K562 (cell line): Measurements from ENCODE around the gene NRM. TPM values are rescaled to one million over a fixed set of nuclear protein-coding genes. Genes with fewer than 3 reads are reported as not detected.

Experiments used
- CCNT2 ChIP-seq: IDR thresholded peaks from 2 replicates; pipeline ENCODE4 v1.6.1; 2011; ENCODE audit warnings: borderline replicate concordance, low read depth, mild to moderate bottlenecking, moderate library complexity, mixed read lengths, low read length; ENCODE audit not compliant: insufficient read length; ENCODE audit errors: extremely low read depth
- HDGF ChIP-seq: fragments of 450-650 bp; IDR thresholded peaks from 2 replicates; pipeline ENCODE4 v1.6.1; 2016
- JUN ChIP-seq, 2 experiments: sonication (generic) in 1 of 2; formaldehyde crosslinking in 1 of 2; IDR thresholded peaks; 2 replicates each; pipeline versions ENCODE4 v1.6.1 to v1.8.0; 2012 to 2022; ENCODE audit warnings: borderline replicate concordance in 2 of 2, mild to moderate bottlenecking in 2 of 2, improper control_type of control experiment in 1 of 2, low read depth in 1 of 2, low read length in 1 of 2, missing genetic modification reagents in 1 of 2
- KLF16 ChIP-seq: IDR thresholded peaks from 2 replicates; pipeline ENCODE4 v1.6.1; 2016; ENCODE audit warnings: antibody characterized with exemption
- L3MBTL2 ChIP-seq: fragments of 450-650 bp; IDR thresholded peaks from 2 replicates; pipeline ENCODE4 v1.6.1; 2016; ENCODE audit warnings: mild to moderate bottlenecking, moderate library complexity
- MAZ ChIP-seq, 2 experiments: fragments of 450-650 bp in 1 of 2; sonication (generic) in 1 of 2; formaldehyde crosslinking; IDR thresholded peaks in 1 of 2; conservative IDR thresholded peaks in 1 of 2; 2 replicates each; pipeline versions ENCODE4 v1.4.0 to v1.5.0; 2020; ENCODE audit warnings: mild to moderate bottlenecking in 1 of 2, missing genetic modification reagents in 1 of 2
- NCOA6 ChIP-seq: fragments of 450-650 bp; IDR thresholded peaks from 2 replicates; pipeline ENCODE4 v1.6.1; 2017; ENCODE audit warnings: mild to moderate bottlenecking
- NFE2 ChIP-seq: IDR thresholded peaks from 2 replicates; pipeline ENCODE4 v1.6.1; 2014; ENCODE audit warnings: antibody characterized with exemption, low read depth
- NR3C1 ChIP-seq: sonication (generic); formaldehyde crosslinking; IDR thresholded peaks from 2 replicates; pipeline ENCODE4 v1.8.1; 2022; ENCODE audit warnings: missing genetic modification reagents
- RBM14 ChIP-seq: fragments of 200-400 bp; formaldehyde crosslinking; IDR thresholded peaks from 2 replicates; pipeline ENCODE4 v1.6.1; 2018; ENCODE audit warnings: low read depth, mild to moderate bottlenecking, low read length, moderate library complexity, borderline replicate concordance; ENCODE audit not compliant: insufficient read depth
- RHOXF2B ChIP-seq: fragments of 250-450 bp; sonication (Bioruptor Pico); conservative IDR thresholded peaks from 2 replicates; pipeline ENCODE4 v1.5.1; 2021
- RUNX1 ChIP-seq: sonication (generic); IDR thresholded peaks from 2 replicates; pipeline ENCODE4 v1.6.1; 2016; ENCODE audit warnings: antibody characterized with exemption, low read depth
- SAP30 ChIP-seq: fragments of 200-600 bp; sonication (generic); IDR thresholded peaks from 2 replicates; pipeline ENCODE4 v1.6.1; 2012; ENCODE audit warnings: borderline replicate concordance, low read depth, mild to moderate bottlenecking, moderate library complexity, low read length, control low read depth, inconsistent platforms; ENCODE audit not compliant: insufficient read depth, poor library complexity, severe bottlenecking
- WHSC1 ChIP-seq: IDR thresholded peaks from one replicate; pipeline ENCODE4 v1.6.1; 2012; ENCODE audit warnings: low read length, control low read depth, inconsistent platforms
- YY1 ChIP-seq, 3 experiments: IDR thresholded peaks; 2 replicates each; pipeline ENCODE4 v1.6.1; 2011; ENCODE audit warnings: low read length in 2 of 3, mild to moderate bottlenecking in 2 of 3, moderate library complexity in 2 of 3, borderline replicate concordance in 1 of 3, control low read depth in 1 of 3, low read depth in 1 of 3; ENCODE audit not compliant: insufficient read depth in 3 of 3, insufficient replicate concordance in 2 of 3, control insufficient read depth in 1 of 3, insufficient read length in 1 of 3; ENCODE audit errors: extremely low read depth in 1 of 3
- ZNF212 ChIP-seq: fragments of 450-650 bp; formaldehyde crosslinking; IDR thresholded peaks from 2 replicates; pipeline ENCODE4 v1.4.0; 2020; ENCODE audit warnings: mild to moderate bottlenecking
- polyA plus RNA-seq, 8 experiments: library from polyadenylated mRNA; depleted of rRNA in 4 of 8; stranded (reverse) in 5 of 8; unstranded in 3 of 8; fragments of >200 nt; fragmentation: Nextera tagmentation in 2 of 8; fragmentation: Illumina TruSeq in 1 of 8; extraction: Ambion mirVana in 2 of 8; extraction: Trizol in 1 of 8; gene quantifications; 2 replicates each; pipeline versions ENCODE4 v1.2.1 to v1.2.3, GENCODE V29; 2011 to 2014; ENCODE audit warnings: inconsistent platforms in 1 of 8, missing spikeins in 1 of 8
- total RNA-seq, 7 experiments: library from RNA; depleted of rRNA in 6 of 7; stranded (reverse); fragments of >200 nt in 6 of 7; fragmentation: Illumina TruSeq in 2 of 7; extraction: Trizol in 2 of 7; gene quantifications; 2 replicates each; pipeline versions ENCODE4 v1.2.1 to v1.2.3, GENCODE V29; 2011 to 2021; ENCODE audit warnings: low replicate concordance in 1 of 7
- TF ChIP-seq, protein P1 (sequence below): fragments of 250-450 bp; sonication (Bioruptor Pico); IDR thresholded peaks from 2 replicates; pipeline ENCODE4 v1.9.0; 2021; ENCODE audit warnings: mild to moderate bottlenecking, inconsistent platforms
- TF ChIP-seq, protein P2 (sequence below): sonication (generic); formaldehyde crosslinking; IDR thresholded peaks from 2 replicates; pipeline ENCODE4 v1.8.1; 2023; ENCODE audit warnings: mild to moderate bottlenecking, missing genetic modification reagents
- TF ChIP-seq, protein P3 (sequence below): fragments of 450-650 bp; formaldehyde crosslinking; conservative IDR thresholded peaks from 2 replicates; pipeline ENCODE4 v1.4.0; 2022; ENCODE audit warnings: mild to moderate bottlenecking, missing genetic modification characterization

The NRM gene
- total and polyA plus RNA-seq, 9 of the 15 experiments (the other 6 are each of a cell fraction or from before 2014, with no cell fraction given), result 9.7 to 58.2 (median 18.1) TPM

DNA sequence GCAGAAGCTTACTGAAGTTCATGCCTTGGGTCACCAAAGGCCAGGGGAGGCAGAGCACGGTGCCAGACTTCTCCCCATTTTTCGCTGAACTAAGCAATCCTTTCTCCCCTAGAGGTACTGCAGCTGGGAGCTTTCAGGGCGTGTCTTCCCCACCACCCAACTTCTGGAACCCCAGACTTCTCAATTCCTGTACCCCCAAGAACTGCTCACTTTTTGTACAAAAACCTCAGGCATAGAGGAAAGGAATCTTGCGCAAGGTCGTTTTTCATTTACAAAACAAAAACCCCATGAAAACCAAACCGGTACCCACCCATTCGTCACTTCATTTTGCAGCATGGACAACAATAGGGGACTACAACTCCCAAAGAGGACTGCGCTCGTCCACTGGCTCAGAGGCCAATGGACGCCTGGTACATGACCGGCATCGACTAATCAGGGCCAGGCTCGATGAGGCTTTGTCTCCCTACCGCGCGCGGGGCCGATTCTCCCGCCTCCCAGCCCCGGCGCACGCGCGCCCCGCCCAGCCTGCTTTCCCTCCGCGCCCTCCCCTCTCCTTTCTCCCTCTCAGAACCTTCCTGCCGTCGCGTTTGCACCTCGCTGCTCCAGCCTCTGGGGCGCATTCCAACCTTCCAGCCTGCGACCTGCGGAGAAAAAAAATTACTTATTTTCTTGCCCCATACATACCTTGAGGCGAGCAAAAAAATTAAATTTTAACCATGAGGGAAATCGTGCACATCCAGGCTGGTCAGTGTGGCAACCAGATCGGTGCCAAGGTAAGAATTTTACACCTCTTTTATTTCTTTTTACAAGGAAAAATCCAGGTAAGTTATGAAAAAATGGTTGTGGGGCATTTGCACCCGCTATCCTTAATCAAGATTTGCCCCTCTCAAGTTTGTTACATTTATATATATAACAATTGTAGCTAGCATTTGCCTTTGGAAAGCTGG is 29.3 kb upstream of the NRM start, which contains the start of gene TUBB (continued):
- TF ChIP-seq, protein P1, sequence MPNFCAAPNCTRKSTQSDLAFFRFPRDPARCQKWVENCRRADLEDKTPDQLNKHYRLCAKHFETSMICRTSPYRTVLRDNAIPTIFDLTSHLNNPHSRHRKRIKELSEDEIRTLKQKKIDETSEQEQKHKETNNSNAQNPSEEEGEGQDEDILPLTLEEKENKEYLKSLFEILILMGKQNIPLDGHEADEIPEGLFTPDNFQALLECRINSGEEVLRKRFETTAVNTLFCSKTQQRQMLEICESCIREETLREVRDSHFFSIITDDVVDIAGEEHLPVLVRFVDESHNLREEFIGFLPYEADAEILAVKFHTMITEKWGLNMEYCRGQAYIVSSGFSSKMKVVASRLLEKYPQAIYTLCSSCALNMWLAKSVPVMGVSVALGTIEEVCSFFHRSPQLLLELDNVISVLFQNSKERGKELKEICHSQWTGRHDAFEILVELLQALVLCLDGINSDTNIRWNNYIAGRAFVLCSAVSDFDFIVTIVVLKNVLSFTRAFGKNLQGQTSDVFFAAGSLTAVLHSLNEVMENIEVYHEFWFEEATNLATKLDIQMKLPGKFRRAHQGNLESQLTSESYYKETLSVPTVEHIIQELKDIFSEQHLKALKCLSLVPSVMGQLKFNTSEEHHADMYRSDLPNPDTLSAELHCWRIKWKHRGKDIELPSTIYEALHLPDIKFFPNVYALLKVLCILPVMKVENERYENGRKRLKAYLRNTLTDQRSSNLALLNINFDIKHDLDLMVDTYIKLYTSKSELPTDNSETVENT (CRISPR knock-in tag), result peak; percentile 94
- TF ChIP-seq KLF16, result no peak
- no peak for TF ChIP-seq JUN (IDR thresholded peaks at IDR 0.05; ENCODE audit: borderline replicate concordance, low read depth, low read length)
- no peak for TF ChIP-seq JUN (CRISPR knock-in tag; IDR thresholded peaks at IDR 0.05; ENCODE audit: borderline replicate concordance)
- 0 out of 2 replicates have a peak, but pooled peaks have one; percentile 26 for TF ChIP-seq NFE2
- peak; percentile 42 for TF ChIP-seq SAP30
- TF ChIP-seq RBM14, result no peak
- TF ChIP-seq CCNT2, result peak; percentile 62
- TF ChIP-seq, protein P2, sequence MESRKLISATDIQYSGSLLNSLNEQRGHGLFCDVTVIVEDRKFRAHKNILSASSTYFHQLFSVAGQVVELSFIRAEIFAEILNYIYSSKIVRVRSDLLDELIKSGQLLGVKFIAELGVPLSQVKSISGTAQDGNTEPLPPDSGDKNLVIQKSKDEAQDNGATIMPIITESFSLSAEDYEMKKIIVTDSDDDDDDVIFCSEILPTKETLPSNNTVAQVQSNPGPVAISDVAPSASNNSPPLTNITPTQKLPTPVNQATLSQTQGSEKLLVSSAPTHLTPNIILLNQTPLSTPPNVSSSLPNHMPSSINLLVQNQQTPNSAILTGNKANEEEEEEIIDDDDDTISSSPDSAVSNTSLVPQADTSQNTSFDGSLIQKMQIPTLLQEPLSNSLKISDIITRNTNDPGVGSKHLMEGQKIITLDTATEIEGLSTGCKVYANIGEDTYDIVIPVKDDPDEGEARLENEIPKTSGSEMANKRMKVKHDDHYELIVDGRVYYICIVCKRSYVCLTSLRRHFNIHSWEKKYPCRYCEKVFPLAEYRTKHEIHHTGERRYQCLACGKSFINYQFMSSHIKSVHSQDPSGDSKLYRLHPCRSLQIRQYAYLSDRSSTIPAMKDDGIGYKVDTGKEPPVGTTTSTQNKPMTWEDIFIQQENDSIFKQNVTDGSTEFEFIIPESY (CRISPR knock-in tag), result 0 out of 2 replicates have a peak, but pooled peaks have one; percentile 5
- no peak for TF ChIP-seq ZNF212 (CRISPR knock-in tag)
- TF ChIP-seq WHSC1, result no peak
- peak; percentile 67 for TF ChIP-seq L3MBTL2
- TF ChIP-seq RHOXF2B (CRISPR knock-in tag), result 0 out of 2 replicates have a peak, but pooled peaks have one; percentile 42
- no peak for TF ChIP-seq NCOA6
- TF ChIP-seq MAZ (CRISPR knock-in tag; conservative IDR thresholded peaks at IDR 0.05 in 1 of 2, IDR thresholded peaks at IDR 0.05 in 1 of 2), result peak; percentile 91 to 95
- peak; percentile 24 to 89 (median 81) for TF ChIP-seq YY1 (IDR thresholded peaks at IDR 0.05; ENCODE audit: borderline replicate concordance in 1 of 3, control insufficient read depth in 1 of 3, extremely low read depth in 1 of 3, insufficient read depth in 3 of 3, insufficient read length in 1 of 3, insufficient replicate concordance in 2 of 3, low read depth in 1 of 3, low read length in 2 of 3)
- TF ChIP-seq, protein P3, sequence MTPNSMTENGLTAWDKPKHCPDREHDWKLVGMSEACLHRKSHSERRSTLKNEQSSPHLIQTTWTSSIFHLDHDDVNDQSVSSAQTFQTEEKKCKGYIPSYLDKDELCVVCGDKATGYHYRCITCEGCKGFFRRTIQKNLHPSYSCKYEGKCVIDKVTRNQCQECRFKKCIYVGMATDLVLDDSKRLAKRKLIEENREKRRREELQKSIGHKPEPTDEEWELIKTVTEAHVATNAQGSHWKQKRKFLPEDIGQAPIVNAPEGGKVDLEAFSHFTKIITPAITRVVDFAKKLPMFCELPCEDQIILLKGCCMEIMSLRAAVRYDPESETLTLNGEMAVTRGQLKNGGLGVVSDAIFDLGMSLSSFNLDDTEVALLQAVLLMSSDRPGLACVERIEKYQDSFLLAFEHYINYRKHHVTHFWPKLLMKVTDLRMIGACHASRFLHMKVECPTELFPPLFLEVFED (CRISPR knock-in tag), result no peak
- 0 out of 2 replicates have a peak, but pooled peaks have one; percentile 14 for TF ChIP-seq HDGF
- 0 out of 2 replicates have a peak, but pooled peaks have one; percentile 41 for TF ChIP-seq RUNX1
- TF ChIP-seq NR3C1 (CRISPR knock-in tag), result no peak
